ENCODE results near the gene LIMD2.

LIMD2 gene

GRCh38 chr17:63700528-63701455, 867 bp upstream of the LIMD2 start:
- DNase-seq = no peak

DNA sequence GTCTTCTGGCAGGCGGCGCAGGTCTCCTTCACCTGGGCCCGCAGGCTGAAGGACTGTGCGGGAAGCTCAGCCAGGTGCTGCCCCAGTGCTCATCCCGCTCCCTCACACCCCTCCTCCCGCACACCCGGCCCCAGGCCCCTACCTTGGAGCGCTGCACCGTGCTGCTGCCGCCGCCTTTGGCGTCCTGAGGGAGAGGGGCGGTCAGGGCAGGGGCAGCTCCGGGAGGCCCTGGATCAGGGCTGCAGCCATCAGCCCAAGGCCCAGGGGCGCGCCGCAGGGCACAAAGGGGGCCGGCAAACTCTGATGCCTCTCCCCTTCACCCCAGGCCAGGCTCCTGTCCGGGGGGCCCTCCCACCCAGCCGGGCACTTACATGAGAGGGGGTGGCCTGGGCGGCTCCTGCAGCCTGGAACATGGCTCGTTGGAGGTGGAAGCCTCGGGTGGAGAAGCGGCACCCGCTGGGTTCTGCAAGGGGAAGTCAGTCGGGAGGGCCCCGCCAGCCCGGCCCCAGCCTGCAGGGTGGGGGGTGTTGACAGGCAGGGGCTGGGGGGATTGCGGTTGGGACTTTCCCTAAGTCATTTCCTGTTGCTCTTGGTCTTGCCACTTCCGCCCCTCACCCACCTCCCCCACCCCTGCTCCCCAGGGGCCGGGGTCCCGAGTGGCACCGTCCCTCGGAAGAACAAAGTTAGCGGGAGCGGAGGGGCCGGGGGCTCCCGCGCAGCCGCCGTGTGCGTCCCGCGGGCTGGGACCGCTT, 863 bp downstream of the LIMD2 start:
- no peak for DNase-seq

DNA sequence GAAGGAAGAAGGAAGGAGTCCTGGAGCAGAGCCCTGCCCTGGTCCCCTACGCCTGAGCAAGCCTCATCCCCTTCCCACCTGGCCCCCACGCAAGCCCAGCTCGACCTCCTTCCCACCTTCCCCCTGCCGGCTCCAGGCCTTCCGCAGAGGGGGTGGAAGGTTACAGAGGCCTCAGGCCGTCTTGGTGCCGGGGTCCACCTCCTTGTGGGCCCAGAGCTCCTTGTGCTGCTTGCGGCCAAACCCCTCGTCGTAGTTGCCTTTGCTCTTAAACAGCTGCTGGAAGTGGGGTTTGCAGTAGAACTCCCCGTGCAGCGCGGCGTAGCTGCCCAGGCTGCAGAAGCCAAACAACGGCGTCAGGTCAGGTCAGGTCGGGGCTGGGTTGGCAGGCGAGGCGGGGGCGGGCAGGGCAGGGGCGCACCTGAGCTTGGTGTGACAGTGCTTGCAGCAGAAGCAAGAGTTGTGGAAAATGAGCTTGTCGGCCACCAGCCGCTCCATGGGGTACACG, 1.5 kb downstream of the LIMD2 start:
- DNase-seq = no peak

DNA sequence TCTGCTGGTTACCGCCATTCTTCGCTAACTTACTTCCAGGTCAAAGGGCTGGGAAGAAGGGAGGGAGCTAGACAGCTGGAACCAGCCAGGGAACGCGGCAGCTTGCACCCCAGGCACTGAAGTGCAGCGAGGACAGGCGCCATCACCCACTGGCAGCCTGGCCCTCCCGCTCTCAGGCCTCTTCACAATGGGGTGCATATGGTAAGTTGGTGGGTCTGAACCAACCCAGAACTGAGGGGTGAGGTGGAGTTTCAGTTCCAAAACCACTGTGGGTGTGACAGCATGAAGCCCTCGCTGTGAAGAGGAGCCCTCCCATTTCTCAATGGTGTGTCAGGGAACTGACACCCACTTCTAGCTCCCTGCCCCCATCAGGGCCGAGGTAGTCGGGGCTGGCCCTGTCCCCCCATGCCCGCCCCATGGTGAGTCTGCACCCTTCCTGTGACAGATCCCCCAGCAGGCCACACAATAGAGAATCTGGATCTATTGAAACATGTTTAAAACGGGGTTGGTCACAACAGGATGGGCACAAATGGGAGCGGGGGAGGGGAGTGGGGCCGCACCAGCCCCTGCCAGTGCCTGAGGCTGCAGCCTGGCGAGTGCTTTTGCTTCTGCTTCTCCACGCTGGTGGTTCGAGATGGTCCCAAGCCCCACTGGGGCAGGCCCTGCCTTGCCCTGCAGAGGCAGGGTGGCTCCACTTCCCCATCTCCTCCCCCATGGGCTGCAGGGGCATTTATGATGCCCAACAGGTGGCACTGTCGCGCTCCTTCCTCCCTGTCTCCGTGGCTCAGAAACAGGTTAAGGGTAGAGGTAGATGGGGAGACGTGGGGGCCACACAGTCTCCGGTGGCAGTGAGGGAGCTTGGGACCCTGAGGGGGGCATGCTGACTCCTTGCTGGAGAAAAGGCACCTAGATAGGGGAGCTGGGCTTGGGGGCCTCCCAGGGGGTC, 2.3 kb downstream of the LIMD2 start:
- no peak for DNase-seq

DNA sequence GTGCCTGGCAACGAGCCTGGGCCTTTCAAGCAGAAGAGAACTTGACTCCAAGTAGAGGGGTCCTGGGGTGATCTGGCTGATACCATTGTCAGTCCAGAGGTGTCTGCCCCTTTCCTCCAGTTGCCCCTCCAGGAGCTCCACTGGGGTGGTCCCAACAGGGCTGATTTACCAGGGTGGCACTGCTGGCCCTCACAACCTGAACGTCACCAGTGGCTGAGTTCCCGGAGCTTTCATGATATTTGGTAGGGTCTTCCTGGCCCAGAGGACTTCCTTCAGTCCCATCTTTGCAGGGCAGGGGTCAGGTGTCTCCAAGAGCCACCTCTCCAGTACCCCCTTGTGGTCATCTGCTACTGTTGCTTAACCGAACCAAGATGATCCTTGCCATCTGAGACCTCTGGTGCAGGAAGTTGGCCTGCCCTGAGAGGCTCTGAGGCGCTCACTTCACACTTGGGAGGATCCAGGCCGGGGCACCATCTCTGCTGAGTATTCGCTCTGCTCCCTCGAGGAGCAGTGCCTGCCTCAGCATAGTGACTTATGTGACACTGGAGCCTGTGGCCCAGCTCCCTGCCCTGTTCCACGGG, 3.5 kb downstream of the LIMD2 start:
- DNase-seq = no peak

- no peak for DNase-seq
Observed at GRCh38 chr17:63695889-63696288, 4.0 kb downstream of the LIMD2 start.

- no peak for DNase-seq
Observed at GRCh38 chr17:63694950-63695773, 4.8 kb downstream of the LIMD2 start.

- no peak for DNase-seq
Observed at GRCh38 chr17:63694229-63694949, 5.5 kb downstream of the LIMD2 start.

DNA sequence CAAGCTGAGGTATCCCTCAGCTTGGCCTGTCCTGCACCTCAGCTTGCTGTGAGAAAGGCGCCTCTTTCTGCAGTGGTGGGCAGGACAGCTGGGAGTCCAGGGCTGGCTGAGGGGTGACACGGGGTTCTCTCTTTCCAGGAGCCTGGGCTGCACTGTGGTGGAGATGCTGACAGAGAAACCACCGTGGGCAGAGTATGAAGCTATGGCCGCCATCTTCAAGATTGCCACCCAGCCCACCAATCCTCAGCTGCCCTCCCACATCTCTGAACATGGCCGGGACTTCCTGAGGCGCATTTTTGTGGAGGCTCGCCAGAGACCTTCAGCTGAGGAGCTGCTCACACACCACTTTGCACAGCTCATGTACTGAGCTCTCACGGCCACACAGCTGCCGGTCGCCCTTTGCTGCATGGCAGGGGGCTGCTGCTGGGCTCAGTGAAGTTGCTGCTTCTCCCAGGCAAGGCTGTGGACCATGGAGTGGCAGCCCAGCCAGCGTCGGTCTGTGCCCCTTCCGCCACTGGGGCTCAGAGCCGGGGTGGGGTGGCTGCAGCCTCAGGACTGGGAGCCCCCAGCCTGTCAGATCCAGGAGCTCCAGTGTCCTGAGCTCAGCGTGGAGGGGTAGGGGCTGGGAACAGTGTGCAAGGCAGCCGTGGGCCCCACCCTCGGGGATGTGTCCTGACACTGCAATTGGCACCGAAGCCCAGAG, 6.4 kb downstream of the LIMD2 start:
- no peak for DNase-seq

DNA sequence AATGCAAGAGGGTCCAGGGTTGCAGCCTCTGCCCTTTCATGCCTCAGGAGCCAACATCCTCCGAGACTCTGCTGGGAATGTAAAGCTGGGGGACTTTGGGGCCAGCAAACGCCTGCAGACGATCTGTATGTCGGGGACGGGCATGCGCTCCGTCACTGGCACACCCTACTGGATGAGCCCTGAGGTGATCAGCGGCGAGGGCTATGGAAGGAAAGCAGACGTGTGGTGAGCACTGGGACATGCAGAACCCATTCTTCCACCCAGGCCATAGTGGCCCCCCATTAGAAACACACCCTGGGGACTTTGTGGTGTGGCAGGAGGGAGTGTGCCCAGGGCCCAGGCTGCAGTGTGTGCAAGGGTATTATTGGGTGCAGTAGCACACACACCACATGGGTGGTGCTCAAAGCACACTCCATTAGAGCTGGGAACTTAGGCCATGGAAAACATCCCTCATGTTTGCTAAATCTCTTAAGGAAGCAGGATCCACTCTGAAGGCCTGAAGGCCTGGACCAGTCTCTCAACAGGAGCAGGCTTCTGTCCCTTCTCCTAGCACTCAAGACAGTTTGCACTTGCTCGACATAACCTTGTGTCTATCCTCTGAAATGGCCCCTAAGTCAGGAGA, 7.6 kb downstream of the LIMD2 start:
- no peak for DNase-seq

GRCh38 chr17:63689479-63689878, 10.4 kb downstream of the LIMD2 start:
- no peak for DNase-seq

- no peak for DNase-seq
Observed at GRCh38 chr17:63688396-63689020, 11.4 kb downstream of the LIMD2 start.

DNA sequence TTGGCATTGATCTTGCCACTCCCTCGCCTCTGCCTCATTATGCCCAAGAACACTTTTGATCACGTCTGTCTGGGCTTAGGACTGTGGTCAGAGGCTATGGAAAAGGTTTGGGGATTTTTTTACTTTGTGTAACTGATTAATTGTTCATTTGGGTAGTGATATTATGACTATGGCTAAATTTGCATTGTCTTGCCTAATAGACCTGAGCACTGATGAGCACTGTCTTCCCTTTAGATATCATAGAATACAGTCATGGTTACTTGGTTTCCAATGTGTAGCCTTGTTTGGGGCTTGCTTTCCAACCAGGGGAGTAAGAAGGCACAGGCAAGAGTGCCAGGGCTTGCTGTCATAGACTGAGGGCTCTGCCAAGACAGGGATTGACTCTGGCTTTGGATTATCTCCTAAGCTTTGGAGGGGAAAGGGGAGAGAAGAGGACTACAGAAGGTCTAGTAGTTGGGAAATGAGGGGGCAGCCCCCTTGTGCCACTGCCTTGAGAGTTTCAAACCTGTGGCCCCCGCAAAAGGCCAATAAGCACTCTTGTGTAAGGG, 13.7 kb downstream of the LIMD2 start:
- no peak for DNase-seq

DNA sequence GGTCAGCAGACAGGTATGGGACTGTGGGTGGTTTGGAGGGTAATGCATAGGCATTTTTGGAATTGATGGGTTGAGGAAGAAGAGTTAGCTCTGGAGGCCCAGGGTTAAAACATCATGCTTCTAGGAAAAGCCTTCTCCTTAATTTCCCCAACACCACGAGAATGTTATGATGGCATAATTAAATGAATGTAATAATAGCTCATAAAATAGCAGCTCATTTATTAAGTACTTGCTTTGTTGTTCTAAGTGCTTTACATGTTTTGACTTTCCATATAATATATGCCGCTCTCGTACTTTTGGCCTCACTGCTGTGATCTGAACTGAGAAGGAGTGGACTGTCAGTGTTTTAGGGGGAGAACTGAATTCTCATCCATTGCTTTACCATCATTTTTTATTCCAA, 14.3 kb downstream of the LIMD2 start:
- DNase-seq = no peak

DNA sequence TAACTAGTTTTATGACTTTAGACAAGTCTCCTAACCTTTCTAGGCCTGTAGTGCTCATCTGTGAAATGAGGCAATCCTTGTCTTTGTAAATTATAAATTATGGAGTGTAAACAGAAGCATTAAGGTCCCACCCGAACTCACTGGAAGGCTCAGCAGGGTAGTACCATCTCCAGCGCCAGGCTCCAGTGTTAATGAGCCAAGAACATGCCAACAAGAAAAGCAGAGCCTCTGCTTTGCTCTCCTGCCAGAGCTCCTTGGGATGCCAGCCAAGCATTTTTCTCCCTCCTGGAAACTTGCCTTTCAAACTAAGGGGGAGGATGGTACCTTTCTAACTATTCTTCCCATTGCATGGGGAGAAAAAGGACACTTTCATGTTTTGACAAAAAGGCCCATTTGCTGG, 14.9 kb downstream of the LIMD2 start:
- DNase-seq = no peak

DNA sequence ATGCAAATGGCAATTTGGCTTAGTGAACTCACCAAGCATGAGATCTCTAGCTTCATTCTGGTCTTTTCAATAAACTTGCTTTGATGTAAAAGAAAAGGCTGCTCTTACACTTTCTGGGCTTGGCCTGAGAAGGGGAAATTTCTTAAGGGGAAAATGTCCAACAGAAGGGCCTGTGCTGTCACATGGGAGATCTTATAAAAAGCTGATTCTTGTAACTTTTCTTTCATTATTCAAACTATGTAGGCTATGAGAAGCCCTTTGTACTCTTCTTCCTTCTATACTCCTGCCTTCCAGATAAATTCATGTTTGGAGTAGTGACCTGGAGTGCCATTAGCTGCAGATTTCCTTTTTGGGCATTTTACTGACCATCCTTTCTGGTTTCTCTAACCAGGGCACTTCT, 16.9 kb downstream of the LIMD2 start:
- DNase-seq = no peak

DNA sequence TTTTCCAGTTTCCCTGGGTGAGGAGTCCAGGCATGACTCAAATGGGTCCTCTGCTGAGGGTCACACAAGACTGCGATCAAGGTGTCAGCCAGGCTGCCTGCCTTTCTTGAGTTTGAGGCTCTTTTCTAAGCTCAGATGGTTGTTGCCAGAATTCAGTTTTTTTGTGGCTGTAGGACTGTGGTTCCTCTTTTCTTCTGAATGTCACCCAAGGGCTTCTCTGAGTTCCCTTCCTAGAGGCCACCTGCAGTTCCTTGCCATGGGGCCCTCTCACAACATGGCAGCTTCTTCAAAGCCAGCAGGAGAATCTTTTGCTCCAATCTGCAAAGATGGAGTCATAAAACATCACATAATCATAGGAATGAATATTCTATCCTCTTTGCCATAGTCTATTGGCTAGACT, 17.5 kb downstream of the LIMD2 start:
- DNase-seq = no peak

DNA sequence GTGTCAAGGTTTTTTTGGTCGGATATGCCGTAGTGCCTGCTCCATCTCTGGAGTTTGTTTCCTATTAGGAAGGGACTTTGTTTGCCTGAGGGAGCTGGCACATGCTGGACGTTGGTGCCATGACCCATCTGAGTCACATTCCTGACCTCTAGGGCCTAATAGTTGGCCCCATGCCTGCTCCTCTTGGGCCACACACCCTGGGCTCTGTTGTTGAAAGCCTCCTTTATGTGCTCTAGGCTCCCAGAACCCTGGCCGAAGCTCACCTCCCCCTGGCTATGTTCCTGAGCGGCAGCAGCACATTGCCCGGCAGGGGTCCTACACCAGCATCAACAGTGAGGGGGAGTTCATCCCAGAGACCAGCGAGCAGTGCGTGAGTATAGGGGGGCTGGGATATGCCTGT, 18.4 kb downstream of the LIMD2 start:
- DNase-seq = no peak

GRCh38 chr17:63680700-63681099, 19.2 kb downstream of the LIMD2 start:
- DNase-seq = no peak
